Smooth muscle cell (in vitro differentiated cells): ENCODE measurements around the gene NEK7. TPM values are rescaled to one million over a fixed set of nuclear protein-coding genes. Genes with fewer than 3 reads are reported as not detected.

Experiments
- DNase-seq: peaks from one replicate; lab custom pipeline; 2025; ENCODE audit not compliant: unreplicated experiment; lab: John Stamatoyannopoulos, UW
- H2AFZ ChIP-seq: fragments of 200-600 bp; sonication (generic); 2 replicates; pipeline ENCODE4 v1.6.0; 2016; ENCODE audit warnings: antibody characterized with exemption, low read depth, mild to moderate bottlenecking
- H3F3A ChIP-seq: fragments of 200-600 bp; sonication (generic); 2 replicates; pipeline ENCODE4 v1.6.0; 2017; ENCODE audit warnings: antibody characterized with exemption, low read depth
- H3K27ac ChIP-seq: fragments of 200-600 bp; sonication (generic); 2 replicates; pipeline ENCODE4 v1.5.1; 2016; ENCODE audit warnings: low read depth, mild to moderate bottlenecking
- H3K27me3 ChIP-seq: fragments of 200-600 bp; sonication (generic); 2 replicates; pipeline ENCODE4 v1.6.1; 2016; ENCODE audit warnings: low read depth, mild to moderate bottlenecking
- H3K36me3 ChIP-seq: fragments of 200-600 bp; sonication (generic); 2 replicates; pipeline ENCODE4 v1.5.1; 2016; ENCODE audit warnings: low read depth
- H3K4me1 ChIP-seq: fragments of 200-600 bp; sonication (generic); 2 replicates; pipeline ENCODE4 v1.5.1; 2016; ENCODE audit warnings: low read depth
- H3K4me2 ChIP-seq: fragments of 200-600 bp; sonication (generic); 2 replicates; pipeline ENCODE4 v1.6.0; 2016; ENCODE audit warnings: mild to moderate bottlenecking
- H3K4me3 ChIP-seq: fragments of 200-600 bp; sonication (generic); 2 replicates; pipeline ENCODE4 v1.5.1; 2016; ENCODE audit warnings: mild to moderate bottlenecking
- H3K79me2 ChIP-seq: fragments of 200-600 bp; sonication (generic); 2 replicates; pipeline ENCODE4 v1.6.0; 2016; ENCODE audit warnings: low read depth, mild to moderate bottlenecking
- H3K9ac ChIP-seq: fragments of 200-600 bp; sonication (generic); 2 replicates; pipeline ENCODE4 v1.6.0; 2016; ENCODE audit warnings: low read depth
- H3K9me3 ChIP-seq: fragments of 200-600 bp; sonication (generic); replicated peaks from 2 replicates; pipeline ENCODE4 v1.5.1; 2016; ENCODE audit warnings: low read depth
- H4K20me1 ChIP-seq: fragments of 200-600 bp; sonication (generic); 2 replicates; pipeline ENCODE4 v1.6.0; 2016; ENCODE audit warnings: low read depth
- WGBS: methylation state at CpG from one replicate; pipeline ENCODE4 v1.1.7; 2016; ENCODE audit warnings: low lambda C conversion rate; 5-methylcytosine and 5-hydroxymethylcytosine counted together
- polyA plus RNA-seq: library from polyadenylated mRNA; unstranded; fragments of >200 nt; fragmentation: Nextera tagmentation; extraction: Ambion mirVana; gene quantifications from 2 replicates; pipeline ENCODE4 v1.2.1, GENCODE V29; 2016
- total RNA-seq: library from RNA; depleted of rRNA; stranded (reverse); fragments of >200 nt; gene quantifications from 2 replicates; pipeline ENCODE4 v1.2.3, GENCODE V29; 2014
- TF ChIP-seq, protein P1 (sequence below): fragments of 200-600 bp; sonication (generic); IDR thresholded peaks from 2 replicates; pipeline ENCODE4 v1.5.1; 2017; ENCODE audit warnings: borderline replicate concordance, mild to moderate bottlenecking, antibody characterized with exemption; ENCODE audit not compliant: insufficient read depth, poor library complexity, severe bottlenecking

Gene NEK7
- total and polyA plus RNA-seq, 2 experiments from 2014 or later = 26.1 to 141 TPM

DNA sequence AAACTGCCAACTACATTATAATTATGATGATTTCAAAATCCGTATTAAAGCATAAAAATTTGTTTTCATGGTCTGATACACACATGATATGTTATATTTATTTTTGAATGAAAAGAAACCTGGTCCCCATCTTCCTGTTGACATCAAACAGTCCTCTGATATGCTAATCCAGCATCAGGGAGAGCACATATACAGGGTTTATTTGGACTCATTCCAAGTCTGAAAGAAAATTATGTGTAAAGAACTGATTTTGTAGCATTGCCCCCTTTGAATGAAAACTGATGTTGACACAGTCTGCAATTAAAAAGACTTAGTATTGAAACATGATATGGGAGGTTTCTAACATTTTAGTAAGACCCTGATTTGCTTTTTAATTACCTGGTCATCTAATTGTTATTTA lies 119.4 kb downstream of the NEK7 start:
- Histone ChIP-seq H3F3A (no peaks in the 10 kb centered on the region), H4K20me1 (no peaks in the 10 kb centered on the region), H3K27me3 (no peaks in the 10 kb centered on the region), H3K4me1 (peaks cover 12% of the 10 kb centered on the region), H3K4me3 (no peak overlapping the region), H3K27ac (no peak overlapping the region), H3K36me3 (no peaks in the 10 kb centered on the region), H3K9me3 (no peaks in the 10 kb centered on the region), H2AFZ (no peak overlapping the region), H3K79me2 (peaks cover 22% of the 10 kb centered on the region), H3K4me2 (no peak overlapping the region), H3K9ac (no peak overlapping the region)
- WGBS = 90% methylated on average over 1 of the region's 1 CpG
- DNase-seq = no peak
- TF ChIP-seq, protein P1, sequence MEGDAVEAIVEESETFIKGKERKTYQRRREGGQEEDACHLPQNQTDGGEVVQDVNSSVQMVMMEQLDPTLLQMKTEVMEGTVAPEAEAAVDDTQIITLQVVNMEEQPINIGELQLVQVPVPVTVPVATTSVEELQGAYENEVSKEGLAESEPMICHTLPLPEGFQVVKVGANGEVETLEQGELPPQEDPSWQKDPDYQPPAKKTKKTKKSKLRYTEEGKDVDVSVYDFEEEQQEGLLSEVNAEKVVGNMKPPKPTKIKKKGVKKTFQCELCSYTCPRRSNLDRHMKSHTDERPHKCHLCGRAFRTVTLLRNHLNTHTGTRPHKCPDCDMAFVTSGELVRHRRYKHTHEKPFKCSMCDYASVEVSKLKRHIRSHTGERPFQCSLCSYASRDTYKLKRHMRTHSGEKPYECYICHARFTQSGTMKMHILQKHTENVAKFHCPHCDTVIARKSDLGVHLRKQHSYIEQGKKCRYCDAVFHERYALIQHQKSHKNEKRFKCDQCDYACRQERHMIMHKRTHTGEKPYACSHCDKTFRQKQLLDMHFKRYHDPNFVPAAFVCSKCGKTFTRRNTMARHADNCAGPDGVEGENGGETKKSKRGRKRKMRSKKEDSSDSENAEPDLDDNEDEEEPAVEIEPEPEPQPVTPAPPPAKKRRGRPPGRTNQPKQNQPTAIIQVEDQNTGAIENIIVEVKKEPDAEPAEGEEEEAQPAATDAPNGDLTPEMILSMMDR = no peak

DNA sequence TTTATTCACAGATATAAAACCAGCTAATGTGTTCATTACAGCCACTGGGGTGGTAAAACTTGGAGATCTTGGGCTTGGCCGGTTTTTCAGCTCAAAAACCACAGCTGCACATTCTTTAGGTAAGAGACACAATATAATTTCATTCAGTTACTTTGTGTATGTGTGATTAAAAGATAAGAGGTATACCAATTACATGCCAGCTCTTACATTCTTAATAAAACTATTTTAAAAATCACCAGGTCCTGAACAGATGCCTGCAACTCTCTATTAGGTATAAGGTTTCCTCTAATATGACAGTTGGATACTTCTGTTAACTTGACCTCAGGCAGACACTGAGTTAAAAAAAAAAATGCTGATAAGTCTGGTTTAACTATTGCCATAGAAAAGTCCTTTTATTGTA lies 122.1 kb downstream of the NEK7 start:
- WGBS = 89% methylated on average over 1 of the region's 1 CpG
- Histone ChIP-seq H3K4me3 (no peak overlapping the region), H2AFZ (no peak overlapping the region), H3F3A (no peaks in the 10 kb centered on the region), H3K4me1 (no peaks in the 10 kb centered on the region), H3K9ac (no peak overlapping the region), H3K27ac (no peak overlapping the region), H3K27me3 (no peaks in the 10 kb centered on the region), H3K9me3 (no peaks in the 10 kb centered on the region), H3K36me3 (peaks cover 4% of the 10 kb centered on the region), H4K20me1 (no peaks in the 10 kb centered on the region), H3K79me2 (peaks cover 15% of the 10 kb centered on the region), H3K4me2 (no peak overlapping the region)
- DNase-seq = no peak
- TF ChIP-seq, protein P1 = no peak

DNA sequence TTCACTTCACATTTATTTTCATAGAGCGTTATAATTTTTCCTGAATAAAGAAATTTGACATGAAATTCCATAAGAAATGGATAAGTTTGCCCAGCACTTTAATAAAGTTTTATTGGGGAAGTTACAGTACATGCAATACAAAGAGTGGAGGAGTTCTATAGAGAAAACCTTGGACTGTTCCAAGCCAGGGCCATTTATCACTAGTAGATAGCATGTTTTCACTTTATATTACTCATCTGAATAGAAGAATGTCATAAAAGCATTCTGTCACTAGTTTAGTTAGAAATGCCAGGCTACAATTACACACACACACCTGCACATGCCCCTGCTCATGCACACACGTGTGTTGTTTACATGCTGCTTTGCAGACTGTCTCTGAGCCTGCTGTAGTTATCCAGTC lies 123.3 kb downstream of the NEK7 start:
- no peak for DNase-seq
- peaks cover 15% of the 10 kb centered on the region for H3K79me2 ChIP-seq
- H3K9ac ChIP-seq = no peak overlapping the region
- WGBS = 98% methylated on average over 2 of the region's 2 CpGs
- H3K4me2 ChIP-seq = no peak overlapping the region
- TF ChIP-seq, protein P1 = no peak
- H2AFZ ChIP-seq = no peak overlapping the region
- H3F3A ChIP-seq = no peaks in the 10 kb centered on the region
- no peaks in the 10 kb centered on the region for H3K4me1 ChIP-seq
- H3K36me3 ChIP-seq = peaks cover 4% of the 10 kb centered on the region
- H3K9me3 ChIP-seq = no peaks in the 10 kb centered on the region
- no peaks in the 10 kb centered on the region for H3K27me3 ChIP-seq
- no peaks in the 10 kb centered on the region for H4K20me1 ChIP-seq
- H3K4me3 ChIP-seq = no peak overlapping the region
- no peak overlapping the region for H3K27ac ChIP-seq

DNA sequence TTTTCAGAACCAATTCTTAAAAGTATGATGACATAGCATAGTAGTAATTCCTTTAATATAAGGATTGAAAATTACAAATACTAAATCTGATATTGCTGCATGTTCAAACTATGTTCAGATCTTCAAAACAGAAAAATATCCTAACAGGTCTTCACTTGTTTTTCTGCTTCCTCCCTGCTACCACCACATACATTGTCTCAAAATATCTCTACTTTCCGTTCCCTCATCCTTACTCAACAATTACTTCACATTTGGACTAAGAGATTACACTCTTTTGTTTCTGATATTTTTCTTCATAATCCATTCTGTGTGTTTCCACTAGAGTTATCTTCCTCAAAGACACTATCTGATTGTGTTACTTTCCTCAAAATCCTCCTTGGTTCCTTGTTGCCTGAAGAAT lies 125.1 kb downstream of the NEK7 start:
- DNase-seq = no peak
- H3K9me3 ChIP-seq = no peaks in the 10 kb centered on the region
- H3K79me2 ChIP-seq = peaks cover 4% of the 10 kb centered on the region
- no peak overlapping the region for H2AFZ ChIP-seq
- H3F3A ChIP-seq = no peaks in the 10 kb centered on the region
- H3K27ac ChIP-seq = no peak overlapping the region
- H3K4me3 ChIP-seq = no peak overlapping the region
- WGBS = 92% methylated on average over 1 of the region's 1 CpG
- no peaks in the 10 kb centered on the region for H3K4me1 ChIP-seq
- no peaks in the 10 kb centered on the region for H3K27me3 ChIP-seq
- no peak overlapping the region for H3K4me2 ChIP-seq
- TF ChIP-seq, protein P1 = no peak
- H3K36me3 ChIP-seq = peaks cover 11% of the 10 kb centered on the region
- H4K20me1 ChIP-seq = no peaks in the 10 kb centered on the region
- H3K9ac ChIP-seq = no peak overlapping the region
